ENCODE data around the gene SDC3. TPM values are rescaled to one million over a fixed set of nuclear protein-coding genes. Genes with fewer than 3 reads are reported as not detected.

The SDC3 gene
- total RNA-seq, 1 experiment from 2014 or later, result 10.0 TPM

- Histone ChIP-seq H3K27ac (ENCODE audit: low read length) (no peak overlapping the region), H3K4me1 (ENCODE audit: insufficient read depth, low read length) (peaks cover 11% of the 10 kb centered on the region), H3K36me3 (ENCODE audit: low read depth, low read length) (no peaks in the 10 kb centered on the region), H3K4me2 (ENCODE audit: low read length) (no peak overlapping the region), H3K27me3 (ENCODE audit: low read length) (no peaks in the 10 kb centered on the region), H3K79me2 (ENCODE audit: low read length) (no peaks in the 10 kb centered on the region), H3K9me3 (ENCODE audit: low read length) (no peaks in the 10 kb centered on the region), H3K9me2 (replicated peaks; ENCODE audit: low read length) (no peaks in the 10 kb centered on the region), H3K9ac (ENCODE audit: low read length) (no peak overlapping the region), H2AFZ (ENCODE audit: low read length) (no peak overlapping the region), H3F3A (ENCODE audit: low read length, unreplicated experiment) (no peaks in the 10 kb centered on the region), H4K20me1 (ENCODE audit: low read length) (no peaks in the 10 kb centered on the region), H3K4me3 (ENCODE audit: low read length) (no peak overlapping the region)
- peak; percentile 28; the same call in 1 of the 2 replicates for ATAC-seq
- DNase-seq, result peak; percentile 2
- no TSS peak for BruUV-seq (replicated peaks)
- ChIA-PET CTCF (no interaction called here), POLR2A (ENCODE audit: unreplicated experiment) (no interaction called here)
- no peak for TF ChIP-seq EZH2phosphoT487 (IDR thresholded peaks at IDR 0.05; ENCODE audit: borderline replicate concordance, low read length)
- no peak for TF ChIP-seq EZH2 (IDR thresholded peaks at IDR 0.05; ENCODE audit: low read length, unreplicated experiment)
- TF ChIP-seq CTCF (conservative IDR thresholded peaks at IDR 0.05; ENCODE audit: low read depth, low read length), result no peak
- intact Hi-C loops (cut with micrococcal nuclease), result no loop called here
These were observed 28.4 kb downstream of the SDC3 start for GRCh38 chr1:30879940-30880677.

GRCh38 chr1:30879126-30879786, 29.3 kb downstream of the SDC3 start:
- peaks cover 11% of the 10 kb centered on the region for H3K4me1 ChIP-seq (ENCODE audit: insufficient read depth, low read length)
- no peak overlapping the region for H2AFZ ChIP-seq (ENCODE audit: low read length)
- H3K27ac ChIP-seq (ENCODE audit: low read length), result no peak overlapping the region
- no peaks in the 10 kb centered on the region for H3K79me2 ChIP-seq (ENCODE audit: low read length)
- no peaks in the 10 kb centered on the region for H3K27me3 ChIP-seq (ENCODE audit: low read length)
- BruUV-seq (replicated peaks), result no TSS peak
- CTCF ChIA-PET, result no interaction called here
- no peak for TF ChIP-seq CTCF (conservative IDR thresholded peaks at IDR 0.05; ENCODE audit: low read depth, low read length)
- TF ChIP-seq EZH2 (IDR thresholded peaks at IDR 0.05; ENCODE audit: low read length, unreplicated experiment), result no peak
- no peak for TF ChIP-seq EZH2phosphoT487 (IDR thresholded peaks at IDR 0.05; ENCODE audit: borderline replicate concordance, low read length)
- peak; percentile 50 for DNase-seq
- no peaks in the 10 kb centered on the region for H3K9me2 ChIP-seq (replicated peaks; ENCODE audit: low read length)
- peak; percentile 76 for ATAC-seq
- no peak overlapping the region for H3K9ac ChIP-seq (ENCODE audit: low read length)
- no peak overlapping the region for H3K4me2 ChIP-seq (ENCODE audit: low read length)
- no peaks in the 10 kb centered on the region for H3F3A ChIP-seq (ENCODE audit: low read length, unreplicated experiment)
- POLR2A ChIA-PET (ENCODE audit: unreplicated experiment), result no interaction called here
- no peaks in the 10 kb centered on the region for H3K9me3 ChIP-seq (ENCODE audit: low read length)
- no peaks in the 10 kb centered on the region for H3K36me3 ChIP-seq (ENCODE audit: low read depth, low read length)
- H4K20me1 ChIP-seq (ENCODE audit: low read length), result no peaks in the 10 kb centered on the region
- H3K4me3 ChIP-seq (ENCODE audit: low read length), result no peak overlapping the region
- intact Hi-C loops (cut with micrococcal nuclease), result no loop called here

GRCh38 chr1:30878559-30878958, 30.0 kb downstream of the SDC3 start:
- peaks cover 11% of the 10 kb centered on the region for H3K4me1 ChIP-seq (ENCODE audit: insufficient read depth, low read length)
- H3K36me3 ChIP-seq (ENCODE audit: low read depth, low read length), result peaks cover 5% of the 10 kb centered on the region; the same call in 1 of the 2 replicates
- no peak overlapping the region for H3K4me2 ChIP-seq (ENCODE audit: low read length)
- TF ChIP-seq EZH2phosphoT487 (IDR thresholded peaks at IDR 0.05; ENCODE audit: borderline replicate concordance, low read length) (no peak), EZH2 (IDR thresholded peaks at IDR 0.05; ENCODE audit: low read length, unreplicated experiment) (no peak)
- H3F3A ChIP-seq (ENCODE audit: low read length, unreplicated experiment), result no peaks in the 10 kb centered on the region
- no peak overlapping the region for H3K4me3 ChIP-seq (ENCODE audit: low read length)
- intact Hi-C loops (cut with micrococcal nuclease), result no loop called here
- no peak overlapping the region for H2AFZ ChIP-seq (ENCODE audit: low read length)
- H3K79me2 ChIP-seq (ENCODE audit: low read length), result no peaks in the 10 kb centered on the region
- no peaks in the 10 kb centered on the region for H3K27me3 ChIP-seq (ENCODE audit: low read length)
- POLR2A ChIA-PET (ENCODE audit: unreplicated experiment), result no interaction called here
- H4K20me1 ChIP-seq (ENCODE audit: low read length), result no peaks in the 10 kb centered on the region
- H3K27ac ChIP-seq (ENCODE audit: low read length), result no peak overlapping the region
- DNase-seq (no peak), ATAC-seq (no peak)
- BruUV-seq (replicated peaks), result no TSS peak
- no peaks in the 10 kb centered on the region for H3K9me3 ChIP-seq (ENCODE audit: low read length)
- H3K9ac ChIP-seq (ENCODE audit: low read length), result no peak overlapping the region
- H3K9me2 ChIP-seq (replicated peaks; ENCODE audit: low read length), result no peaks in the 10 kb centered on the region
- CTCF ChIA-PET, result no interaction called here
